CD1c-positive myeloid dendritic cell (primary cell): ENCODE results near the gene KRTAP10-12.
A peak's percentile ranks its signal among the peaks of the same experiment; 100 is the strongest.

ENCODE experiments used
- DNase-seq: peaks from one replicate; pipeline ENCODE4 v3.0.0-alpha.2; 2016; ENCODE audit errors: extremely low spot score

KRTAP10-12 gene

DNA sequence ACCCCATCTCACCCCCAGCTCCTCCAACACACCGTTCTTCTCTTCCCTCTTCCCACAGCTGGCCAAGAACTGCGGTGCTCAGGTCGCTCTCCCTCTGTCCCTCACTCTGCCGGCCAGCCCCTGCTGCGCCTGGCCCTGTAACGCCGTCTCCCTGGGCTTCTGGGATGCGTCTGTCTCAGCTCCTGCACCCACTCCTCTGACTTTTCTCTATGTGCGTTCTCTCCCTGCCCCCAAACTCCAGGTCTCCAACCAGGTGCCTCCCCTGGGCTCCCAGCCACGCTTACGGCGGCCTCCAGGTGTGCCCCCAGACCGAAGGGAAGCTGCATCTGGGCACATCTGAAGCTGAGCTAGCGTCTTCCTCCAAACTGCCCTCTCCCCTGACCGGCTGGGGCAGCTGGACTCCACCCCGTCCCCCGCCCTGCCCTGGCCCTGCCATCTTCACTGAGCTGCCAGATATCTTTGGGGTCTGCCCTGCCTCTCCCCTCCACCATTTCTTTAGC, 2.6 kb downstream of the KRTAP10-12 start:
- no peak for DNase-seq

GRCh38 chr21:44700101-44701022, 3.4 kb downstream of the KRTAP10-12 start:
- no peak for DNase-seq

DNA sequence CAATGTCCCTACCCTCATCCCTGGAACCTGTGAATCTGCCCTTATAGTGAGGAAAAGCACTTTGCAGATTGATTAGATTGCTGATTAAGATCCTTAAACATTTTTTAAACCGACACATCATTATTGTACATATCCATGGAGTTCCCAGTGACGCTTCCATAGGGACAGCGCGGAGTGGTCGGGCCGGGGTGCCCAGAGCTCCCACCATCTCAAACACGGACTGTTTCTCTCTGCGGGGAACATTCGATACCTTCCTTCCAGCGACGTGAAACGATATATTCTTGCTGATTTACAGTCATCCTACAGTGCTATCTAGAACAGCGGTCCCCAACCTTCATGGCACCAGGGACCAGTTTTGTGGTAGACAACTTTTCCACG, 4.0 kb downstream of the KRTAP10-12 start:
- no peak for DNase-seq

- no peak for DNase-seq
These were observed 4.6 kb downstream of the KRTAP10-12 start for GRCh38 chr21:44701541-44701940.

DNA sequence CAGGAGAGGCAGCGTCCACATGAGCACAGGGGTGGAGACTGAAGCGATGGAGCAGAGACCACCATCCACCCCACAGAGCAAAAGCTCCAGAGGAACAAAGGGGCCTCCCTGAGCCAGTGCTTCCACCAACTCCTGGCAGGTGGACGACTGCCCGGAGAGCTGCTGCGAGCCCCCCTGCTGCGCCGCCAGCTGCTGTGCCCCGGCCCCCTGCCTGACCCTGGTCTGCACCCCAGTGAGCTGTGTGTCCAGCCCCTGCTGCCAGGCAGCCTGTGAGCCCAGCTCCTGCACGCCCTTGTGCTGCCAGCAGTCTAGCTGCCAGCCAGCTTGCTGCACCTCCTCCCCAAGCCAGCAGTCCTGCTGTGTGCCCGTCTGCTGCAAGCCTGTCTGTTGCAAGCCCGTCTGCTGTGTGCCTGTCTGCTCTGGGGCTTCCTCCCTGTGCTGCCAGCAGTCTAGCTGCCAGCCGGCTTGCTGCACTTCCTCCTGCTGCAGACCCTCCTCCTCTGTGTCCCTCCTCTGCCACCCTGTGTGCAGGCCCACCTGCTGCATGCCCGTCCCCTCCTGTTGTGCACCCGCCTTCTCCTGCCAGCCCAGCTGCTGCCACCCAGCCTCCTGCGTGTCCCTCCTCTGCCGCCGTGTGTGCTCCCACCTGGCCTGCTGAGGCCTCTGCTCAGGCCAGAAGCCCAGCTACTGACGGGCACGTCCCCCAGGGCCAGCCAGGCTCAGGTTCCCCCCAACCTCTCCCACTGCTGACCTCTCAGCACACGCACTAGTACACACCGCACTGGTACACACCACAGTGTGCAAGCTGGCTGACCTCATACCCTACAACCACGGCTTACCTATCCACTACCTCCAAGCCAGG, 5.4 kb downstream of the KRTAP10-12 start:
- DNase-seq, result no peak

DNA sequence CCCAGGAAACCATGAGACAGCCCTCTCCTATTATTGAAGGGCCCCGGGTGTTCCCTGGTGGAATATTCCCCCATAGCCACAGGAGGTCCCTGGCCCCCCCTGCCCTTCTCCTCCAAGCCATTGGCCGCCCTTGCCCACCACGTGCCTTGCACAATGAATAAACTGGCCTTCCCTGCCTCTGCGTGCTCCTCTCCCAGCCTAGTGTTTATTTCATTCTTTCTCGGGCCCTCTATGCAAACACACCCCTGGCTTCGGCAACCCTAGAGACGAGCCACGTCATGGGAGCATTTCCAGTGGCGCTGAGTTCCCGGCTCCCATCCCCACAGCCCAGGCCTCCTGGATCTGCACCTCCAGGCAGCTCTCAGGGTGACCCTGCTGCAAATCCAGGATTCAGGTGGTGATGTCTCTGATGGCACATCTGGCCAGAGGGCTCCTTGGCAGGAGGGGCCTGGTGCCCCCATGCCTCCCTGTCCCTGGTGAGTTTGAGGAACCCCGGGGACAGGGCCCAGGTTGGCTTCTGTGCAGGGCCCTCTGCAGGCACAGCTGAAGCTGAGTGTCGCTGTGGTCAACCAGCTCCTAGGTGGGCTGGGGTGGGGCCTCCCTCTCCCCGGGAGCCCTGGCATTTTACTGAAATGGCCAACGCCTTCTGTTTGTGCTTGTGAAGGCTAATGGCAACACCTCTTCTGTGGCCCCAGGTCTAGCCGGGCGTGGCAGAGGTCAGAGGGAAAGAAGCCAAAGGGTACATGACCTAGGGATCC, 6.2 kb downstream of the KRTAP10-12 start:
- DNase-seq, result no peak

DNA sequence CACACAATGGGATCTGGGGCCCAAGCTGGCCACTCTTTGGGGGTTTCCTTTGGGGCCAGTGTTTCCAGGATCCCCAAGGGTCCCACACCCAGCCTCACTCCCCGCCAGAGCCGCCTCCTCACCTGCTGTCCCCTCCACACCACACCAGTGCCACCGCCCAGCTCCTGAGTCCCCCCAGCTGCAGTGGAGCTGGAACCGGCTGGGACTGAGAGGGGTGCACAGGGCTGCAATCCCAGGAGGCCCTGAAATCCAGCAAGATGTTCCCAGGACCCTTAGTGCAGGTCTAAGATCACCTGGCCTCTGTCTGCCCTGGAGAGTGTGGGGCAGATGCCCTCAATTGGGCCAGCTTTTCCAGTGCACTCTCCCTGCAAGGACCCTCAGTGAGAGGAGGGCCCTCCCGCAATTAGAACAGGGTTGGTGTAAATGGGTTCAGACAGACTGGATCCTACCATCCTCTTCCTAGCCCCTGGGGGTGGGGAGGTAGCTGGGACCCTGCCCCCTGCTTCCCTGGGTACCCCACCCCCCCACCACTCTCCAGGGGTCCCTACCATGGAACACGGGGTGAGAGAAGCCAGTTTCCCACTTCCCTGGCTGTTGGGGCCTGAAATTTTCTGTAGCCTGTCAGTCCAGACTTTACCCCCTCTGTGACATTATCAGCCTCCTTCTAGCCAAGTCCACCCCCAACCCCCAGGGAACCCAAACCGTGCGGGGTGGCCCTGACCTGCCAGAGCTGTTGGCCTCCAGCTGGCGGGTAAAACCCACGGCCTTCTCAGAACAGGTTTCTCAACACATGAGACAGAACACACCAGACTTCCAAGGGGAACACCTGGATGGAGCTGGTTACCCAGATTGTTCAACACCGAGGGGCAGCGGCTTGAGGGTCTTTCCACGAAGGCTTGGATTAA, 7.0 kb downstream of the KRTAP10-12 start:
- DNase-seq, result no peak

GRCh38 chr21:44704636-44705001, 7.6 kb downstream of the KRTAP10-12 start:
- DNase-seq, result no peak

- no peak for DNase-seq
These were observed 9.2 kb downstream of the KRTAP10-12 start for GRCh38 chr21:44706026-44706705.

DNA sequence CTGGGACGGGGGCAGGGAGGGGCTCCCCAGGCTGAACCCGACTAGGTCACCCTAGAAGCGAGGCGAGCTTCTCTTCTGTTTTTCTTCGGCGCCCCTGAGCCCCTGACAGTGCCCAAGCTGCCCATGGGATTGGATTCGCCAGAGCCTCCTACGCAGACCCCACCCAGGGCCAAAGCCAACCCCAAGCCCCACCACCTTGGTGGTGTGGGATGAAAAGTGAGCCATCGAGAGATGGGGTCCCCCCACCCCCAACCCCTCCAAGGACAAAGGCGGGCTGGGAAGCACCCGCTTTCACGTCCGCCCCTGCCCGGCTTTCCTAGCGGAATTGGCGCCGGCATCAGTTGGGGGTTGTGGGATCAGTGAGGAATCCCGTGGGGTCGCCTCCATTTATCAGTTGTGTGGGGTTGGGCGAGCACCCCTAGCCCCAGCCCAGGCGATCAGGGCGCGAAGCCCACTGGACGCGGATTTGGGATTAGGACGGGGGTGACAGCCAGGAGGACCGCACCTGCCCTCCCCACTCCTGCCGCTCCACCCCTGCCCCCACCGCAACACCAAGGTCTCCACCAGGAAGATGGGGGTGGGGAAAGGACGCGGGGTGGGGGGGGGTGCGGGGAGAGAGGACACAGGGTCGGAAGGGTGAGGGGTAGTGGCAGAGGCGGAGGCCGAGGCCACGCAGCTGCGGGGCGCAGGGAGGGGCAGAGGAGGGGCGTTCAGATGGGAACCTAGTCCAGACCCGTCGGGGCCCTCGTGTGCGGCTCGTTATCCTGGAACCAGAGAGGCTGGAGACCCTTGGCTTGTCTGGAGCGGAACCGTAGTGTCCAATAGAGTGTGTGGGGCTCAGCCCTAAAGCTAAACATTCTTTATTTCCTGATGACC, 10.0 kb downstream of the KRTAP10-12 start:
- DNase-seq, result no peak

GRCh38 chr21:44708213-44708865, 11.4 kb downstream of the KRTAP10-12 start:
- no peak for DNase-seq

DNA sequence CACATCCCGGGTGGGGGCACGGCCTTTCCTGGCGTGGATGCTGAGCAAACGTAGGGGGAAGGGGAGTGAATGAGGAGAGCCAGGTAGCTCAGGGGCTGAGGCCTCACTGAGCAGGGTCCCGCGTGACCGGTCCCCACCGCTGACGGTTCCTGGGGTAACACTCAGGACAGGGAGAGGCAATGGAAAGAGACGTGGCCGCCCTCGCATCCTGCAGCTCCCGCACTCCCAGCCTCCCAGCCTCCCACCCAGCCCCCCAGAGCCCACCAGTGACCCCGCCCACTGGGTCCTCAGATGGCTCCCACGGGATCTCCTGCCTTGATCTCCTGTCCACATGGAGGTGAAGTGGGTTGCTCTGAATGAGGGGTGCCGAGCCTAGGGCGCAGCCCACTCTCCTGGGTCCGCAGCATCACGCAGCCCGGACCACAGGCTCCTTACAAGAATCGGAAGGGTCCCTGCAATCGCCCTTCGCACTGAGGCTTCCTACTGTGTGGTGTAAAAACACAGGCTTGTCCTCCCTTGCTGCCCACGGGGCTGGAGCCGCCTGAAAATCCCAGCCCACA, 12.0 kb downstream of the KRTAP10-12 start:
- DNase-seq, result peak; percentile 58

DNA sequence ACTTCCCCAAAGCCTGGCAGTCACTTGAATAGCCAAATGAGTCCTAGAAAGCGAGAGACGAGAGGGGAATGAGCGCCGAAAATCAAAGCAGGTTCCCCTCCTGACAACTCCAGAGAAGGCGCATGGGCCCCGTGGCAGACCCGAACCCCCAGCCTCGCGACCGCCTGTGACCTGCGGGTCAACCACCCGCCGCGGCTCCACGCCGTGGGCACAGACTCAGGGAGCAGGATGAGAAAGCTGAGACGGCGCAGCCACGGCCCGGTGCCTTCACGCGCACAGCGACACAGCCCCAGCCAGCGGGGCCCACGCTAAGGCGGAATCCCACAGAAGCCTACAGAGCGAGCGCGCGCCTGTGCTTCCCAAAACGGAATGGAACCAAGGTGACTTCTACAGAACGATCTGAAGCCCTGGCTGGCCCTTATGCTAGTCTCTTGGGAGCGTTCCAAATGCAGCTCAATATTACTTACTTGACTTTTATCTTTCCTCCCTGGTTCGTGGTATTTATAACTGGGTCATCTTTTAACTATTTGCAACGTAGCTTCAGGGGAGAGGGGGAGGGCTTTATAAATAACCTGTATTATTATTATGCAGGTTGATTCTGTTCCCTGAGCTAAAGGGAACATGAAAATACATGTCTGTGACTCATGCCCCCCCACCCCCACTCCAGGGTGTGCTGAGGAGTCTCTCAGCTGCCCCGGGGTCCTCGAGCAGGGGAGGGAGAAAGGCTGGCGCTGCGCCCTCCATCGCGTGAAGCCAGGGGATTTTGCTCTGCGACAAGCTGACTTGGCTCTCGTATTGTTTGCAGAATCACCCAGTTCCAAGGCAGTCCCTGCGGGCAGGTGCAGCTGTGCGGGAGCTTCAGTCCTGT, 12.7 kb downstream of the KRTAP10-12 start:
- DNase-seq, result peak; percentile 30

GRCh38 chr21:44710294-44710665, 13.3 kb downstream of the KRTAP10-12 start:
- DNase-seq, result no peak

DNA sequence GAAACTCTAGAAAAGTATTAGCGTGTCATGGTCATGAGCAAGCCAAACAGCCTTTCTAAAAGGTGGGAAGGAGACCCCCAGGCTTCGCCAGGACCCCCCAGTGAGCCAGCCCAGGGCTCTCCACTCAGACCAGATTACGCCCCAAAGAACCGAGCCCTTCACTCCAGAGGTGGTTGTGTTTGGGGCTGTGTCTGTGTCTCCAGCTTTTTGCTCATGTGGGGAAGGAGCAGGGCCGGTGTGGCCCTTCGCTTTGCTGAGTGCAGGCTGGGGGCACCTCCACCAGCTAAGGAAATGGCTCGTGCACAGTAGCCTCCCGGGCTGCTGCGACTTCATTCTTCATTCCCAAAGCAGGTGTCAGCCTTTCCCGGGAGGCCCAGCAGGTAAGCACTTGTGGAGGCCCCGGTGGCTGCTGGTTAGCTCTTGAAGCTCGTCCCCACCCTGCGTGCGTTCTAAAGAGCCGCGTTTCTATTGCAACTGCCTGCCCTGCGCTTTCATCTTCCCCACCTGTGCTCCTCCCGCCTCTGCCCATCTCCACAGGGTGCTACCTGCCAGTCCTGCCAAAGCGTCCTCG, 13.9 kb downstream of the KRTAP10-12 start:
- no peak for DNase-seq

GRCh38 chr21:44711327-44712202, 14.6 kb downstream of the KRTAP10-12 start, which contains the start of gene TSPEAR:
TSS of gene TSPEAR (minus strand) at chr21:44711572. CDS start at chr21:44711514, 58 bp downstream.
- DNase-seq, result no peak
